SK-N-SH treated with all-trans-retinoic acid at 6 μM for 48 hours (cell line): ENCODE measurements around the gene BCR.

Experiments used
- ATAC-seq: fragments of 200-7000 bp; cut with Tn5 transposase; 3 replicates; pipeline ENCODE4 v1.9.1; 2020; ENCODE audit warnings: mild to moderate bottlenecking, moderate library complexity
- BACH2 ChIP-seq: fragments of 250-450 bp; sonication (Bioruptor Pico); IDR thresholded peaks from 2 replicates; pipeline ENCODE4 v1.9.0; 2021; ENCODE audit warnings: mild to moderate bottlenecking, borderline replicate concordance
- CREB5 ChIP-seq: fragments of 250-450 bp; sonication (Bioruptor Pico); IDR thresholded peaks from 2 replicates; pipeline ENCODE4 v1.5.1; 2020; ENCODE audit warnings: low read depth, mild to moderate bottlenecking, moderate library complexity
- CSDC2 ChIP-seq: fragments of 250-450 bp; sonication (Bioruptor Pico); IDR thresholded peaks from 2 replicates; pipeline ENCODE4 v1.5.0; 2020; ENCODE audit warnings: mild to moderate bottlenecking, moderate library complexity
- CSRNP3 ChIP-seq: fragments of 250-450 bp; sonication (Bioruptor Pico); IDR thresholded peaks from 2 replicates; pipeline ENCODE4 v1.5.1; 2021; ENCODE audit warnings: mild to moderate bottlenecking, moderate library complexity
- ESRRG ChIP-seq: fragments of 250-450 bp; sonication (Bioruptor Pico); IDR thresholded peaks from 2 replicates; pipeline ENCODE4 v1.6.1; 2021; ENCODE audit warnings: mild to moderate bottlenecking
- ISL1 ChIP-seq: fragments of 250-450 bp; sonication (Bioruptor Pico); IDR thresholded peaks from 2 replicates; pipeline ENCODE4 v2.1.2; 2022; ENCODE audit warnings: mild to moderate bottlenecking, moderate library complexity
- OSR1 ChIP-seq: fragments of 250-450 bp; sonication (Bioruptor Pico); IDR thresholded peaks from 2 replicates; pipeline ENCODE4 v1.8.0; 2022; ENCODE audit warnings: moderate library complexity, mild to moderate bottlenecking, inconsistent platforms
- PATZ1 ChIP-seq: fragments of 250-450 bp; sonication (Bioruptor Pico); IDR thresholded peaks from 2 replicates; pipeline ENCODE4 v1.8.0; 2020; ENCODE audit warnings: mild to moderate bottlenecking, moderate library complexity, borderline replicate concordance
- POU6F1 ChIP-seq: fragments of 250-450 bp; sonication (Bioruptor Pico); IDR thresholded peaks from 2 replicates; pipeline ENCODE4 v1.8.0; 2021; ENCODE audit warnings: low read depth, mild to moderate bottlenecking, moderate library complexity, borderline replicate concordance
- PPARA ChIP-seq: fragments of 250-450 bp; sonication (Bioruptor Pico); IDR thresholded peaks from 2 replicates; pipeline ENCODE4 v1.5.0; 2020; ENCODE audit warnings: mild to moderate bottlenecking, borderline replicate concordance
- RARB ChIP-seq: fragments of 250-450 bp; sonication (Bioruptor Pico); IDR thresholded peaks from 2 replicates; pipeline ENCODE4 v1.8.0; 2021; ENCODE audit warnings: mild to moderate bottlenecking, moderate library complexity
- SNAI2 ChIP-seq: fragments of 250-450 bp; sonication (Bioruptor Pico); IDR thresholded peaks from 2 replicates; pipeline ENCODE4 v1.5.0; 2020; ENCODE audit warnings: mild to moderate bottlenecking, moderate library complexity
- TCF4 ChIP-seq: fragments of 250-450 bp; sonication (Bioruptor Pico); IDR thresholded peaks from 2 replicates; pipeline ENCODE4 v1.8.0; 2021; ENCODE audit warnings: mild to moderate bottlenecking, moderate library complexity, borderline replicate concordance
- TOX ChIP-seq: fragments of 250-450 bp; sonication (Bioruptor Pico); IDR thresholded peaks from 2 replicates; pipeline ENCODE4 v1.8.0; 2021; ENCODE audit warnings: mild to moderate bottlenecking, moderate library complexity, borderline replicate concordance
- TSHZ2 ChIP-seq: fragments of 250-450 bp; sonication (Bioruptor Pico); IDR thresholded peaks from 2 replicates; pipeline ENCODE4 v1.5.0; 2020; ENCODE audit warnings: mild to moderate bottlenecking, moderate library complexity
- ZC3H10 ChIP-seq: fragments of 250-450 bp; sonication (Bioruptor Pico); IDR thresholded peaks from 2 replicates; pipeline ENCODE4 v1.5.1; 2021; ENCODE audit warnings: mild to moderate bottlenecking, moderate library complexity
- ZFP3 ChIP-seq: fragments of 250-450 bp; sonication (Bioruptor Pico); IDR thresholded peaks from 2 replicates; pipeline ENCODE4 v1.5.0; 2020; ENCODE audit warnings: mild to moderate bottlenecking, moderate library complexity
- ZFP30 ChIP-seq: fragments of 450-650 bp; formaldehyde crosslinking; IDR thresholded peaks from 2 replicates; pipeline ENCODE4 v1.5.0; 2022; ENCODE audit warnings: mild to moderate bottlenecking, moderate library complexity
- ZNF565 ChIP-seq: fragments of 450-650 bp; formaldehyde crosslinking; conservative IDR thresholded peaks from 2 replicates; pipeline ENCODE4 v1.5.0; 2020; ENCODE audit warnings: low read depth, mild to moderate bottlenecking, moderate library complexity
- ZNF70 ChIP-seq: fragments of 450-650 bp; formaldehyde crosslinking; IDR thresholded peaks from 2 replicates; pipeline ENCODE4 v1.5.0; 2020; ENCODE audit warnings: mild to moderate bottlenecking, moderate library complexity
- ZNF8 ChIP-seq: fragments of 450-650 bp; formaldehyde crosslinking; IDR thresholded peaks from 2 replicates; pipeline ENCODE4 v1.5.0; 2020; ENCODE audit warnings: mild to moderate bottlenecking, moderate library complexity

BCR gene

GRCh38 chr22:23225724-23226496 lies 45.6 kb downstream of the BCR start:
- peak; percentile 32 for ATAC-seq
- no peak for TF ChIP-seq BACH2 (CRISPR knock-in tag)
- TF ChIP-seq TSHZ2, result no peak
- no peak for TF ChIP-seq ESRRG (CRISPR knock-in tag)

GRCh38 chr22:23226497-23226850 lies 46.2 kb downstream of the BCR start:
- TF ChIP-seq TSHZ2 (no peak), TCF4 (CRISPR knock-in tag) (no peak), ZFP3 (CRISPR knock-in tag) (no peak), ZC3H10 (CRISPR knock-in tag) (no peak), TOX (no peak), OSR1 (no peak), ZNF8 (CRISPR knock-in tag) (no peak), ZNF70 (no peak), PPARA (CRISPR knock-in tag) (no peak)
- ATAC-seq, result no peak

- TF ChIP-seq ZNF70 (no peak), ZC3H10 (CRISPR knock-in tag) (no peak), TCF4 (CRISPR knock-in tag) (no peak), POU6F1 (CRISPR knock-in tag) (no peak), CREB5 (CRISPR knock-in tag) (no peak), ZNF565 (no peak)
- ATAC-seq, result no peak
Measured at GRCh38 chr22:23227380-23227779, 47.1 kb downstream of the BCR start.

GRCh38 chr22:23228503-23228902 lies 48.2 kb downstream of the BCR start:
- no peak for ATAC-seq
- TF ChIP-seq CSDC2 (CRISPR knock-in tag) (no peak), CSRNP3 (CRISPR knock-in tag) (no peak), SNAI2 (CRISPR knock-in tag) (no peak), OSR1 (no peak), ZNF70 (no peak), TOX (no peak), TSHZ2 (no peak), RARB (CRISPR knock-in tag) (no peak), ZFP30 (CRISPR knock-in tag) (no peak), ZFP3 (CRISPR knock-in tag) (no peak), PATZ1 (no peak), ISL1 (CRISPR knock-in tag) (no peak), ZNF8 (CRISPR knock-in tag) (no peak), ZC3H10 (CRISPR knock-in tag) (no peak), BACH2 (CRISPR knock-in tag) (no peak)
